Esophagus mucosa (tissue), 1 donor: ENCODE data around the gene RNF187. TPM values are rescaled to one million over a fixed set of nuclear protein-coding genes. Genes with fewer than 3 reads are reported as not detected.

Experiments used
- ATAC-seq: fragments of 200-7000 bp; cut with Tn5 transposase; one replicate; pipeline ENCODE4 v1.9.1; 2020
- total RNA-seq: library from RNA; stranded (reverse); gene quantifications from one replicate; pipeline ENCODE4 v1.2.4, GENCODE V29; 2023
- donor health status: DM: yes; HTN: yes; CAD: no.

The RNF187 gene
- 126 TPM for total RNA-seq

- peak; percentile 84 for ATAC-seq
Observed at GRCh38 chr1:228487336-228488124, at the start of gene RNF187. TSS of gene RNF187 (plus strand) at chr1:228487382.

- no peak for ATAC-seq
Observed at GRCh38 chr1:228437424-228437962, 49.7 kb upstream of the RNF187 start.

- ATAC-seq = no peak
Observed at GRCh38 chr1:228438266-228438665, 48.9 kb upstream of the RNF187 start.

GRCh38 chr1:228440761-228441500, 46.3 kb upstream of the RNF187 start:
- ATAC-seq = no peak

GRCh38 chr1:228443395-228443794, 43.8 kb upstream of the RNF187 start:
- no peak for ATAC-seq

GRCh38 chr1:228445490-228445842, 41.7 kb upstream of the RNF187 start:
- ATAC-seq = no peak

GRCh38 chr1:228445843-228446650, 41.1 kb upstream of the RNF187 start:
- ATAC-seq = peak; percentile 45

GRCh38 chr1:228446852-228447251, 40.3 kb upstream of the RNF187 start:
- ATAC-seq = no peak

- ATAC-seq = no peak
Observed at GRCh38 chr1:228448372-228448771, 38.8 kb upstream of the RNF187 start.

GRCh38 chr1:228450200-228450599, 37.0 kb upstream of the RNF187 start:
- no peak for ATAC-seq

- ATAC-seq = peak; percentile 30
Observed at GRCh38 chr1:228452194-228453021, 34.8 kb upstream of the RNF187 start.

GRCh38 chr1:228453022-228453560, 34.1 kb upstream of the RNF187 start:
- no peak for ATAC-seq

- no peak for ATAC-seq
Observed at GRCh38 chr1:228453614-228454013, 33.6 kb upstream of the RNF187 start.

GRCh38 chr1:228454238-228454637, 32.9 kb upstream of the RNF187 start:
- ATAC-seq = no peak

- ATAC-seq = no peak
Observed at GRCh38 chr1:228455715-228456114, 31.5 kb upstream of the RNF187 start.

- ATAC-seq = no peak
Observed at GRCh38 chr1:228456252-228457016, 30.7 kb upstream of the RNF187 start.

- peak; percentile 1 for ATAC-seq
Observed at GRCh38 chr1:228457017-228457395, 30.2 kb upstream of the RNF187 start.

GRCh38 chr1:228457396-228458176, 29.6 kb upstream of the RNF187 start:
- ATAC-seq = peak; percentile 97

GRCh38 chr1:228459091-228459993, 27.8 kb upstream of the RNF187 start:
- ATAC-seq = peak; percentile 33
